ENCODE results near the gene POLR3GL.
"Not testable (repeated sequence)": the region's sequence is repeated elsewhere in the genome, so short reads cannot be mapped to it uniquely, and the experiment has no call there.

POLR3GL gene

DNA sequence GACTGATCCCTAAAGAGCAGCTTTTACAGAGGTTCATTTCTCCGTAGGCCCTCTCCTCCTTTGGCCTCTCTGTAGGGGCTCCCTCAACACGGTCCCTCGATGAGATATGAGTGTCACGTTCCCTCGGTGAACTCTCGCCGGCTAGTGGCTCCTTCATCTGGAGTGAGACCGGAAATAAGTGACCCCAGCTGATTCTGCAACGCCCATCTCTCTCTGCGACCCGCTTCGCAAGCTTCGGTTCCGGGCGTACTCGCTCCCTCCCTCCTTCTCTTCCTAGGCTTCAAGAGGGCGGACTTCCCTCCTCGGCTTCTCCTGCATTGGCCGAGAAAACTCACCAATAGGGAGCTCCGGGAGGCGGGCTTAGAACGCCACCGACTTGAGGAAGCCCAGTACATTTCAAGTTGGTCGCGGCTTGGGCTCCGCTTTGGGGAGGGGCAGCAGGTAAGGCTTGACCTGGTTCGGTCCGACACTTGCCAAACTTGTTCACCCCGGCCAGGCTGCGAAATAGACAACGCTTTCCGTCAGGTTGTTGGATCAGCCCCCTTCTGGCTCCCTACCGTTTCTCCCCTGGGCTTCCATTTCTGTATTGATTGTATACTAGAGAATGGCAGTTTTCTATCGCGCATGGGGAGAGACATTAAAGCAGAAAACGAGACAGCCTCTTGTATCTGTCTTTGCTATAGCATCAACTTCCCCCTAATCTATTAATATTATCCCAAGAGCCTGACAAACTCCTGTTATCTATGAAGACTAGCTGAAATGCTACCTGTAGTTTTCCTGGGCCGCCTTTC, at the start of gene POLR3GL, which contains the start of gene ANKRD34A:
Gene POLR3GL (plus strand): TSS at position 363 of the 791 bp plus-strand sequence. CDS start 10,176 bp downstream, outside the sequence.
Gene ANKRD34A (minus strand): TSS at position 248 of the 791 bp plus-strand sequence. CDS start 2,816 bp downstream, outside the sequence.
- H3K4me1 Mint-ChIP-seq = peaks cover 53% of the 10 kb centered on the region
- CTCF ChIA-PET = interaction anchor here (0.6 to 4.0 kb wide), 9 partner anchors 14 to 118 kb away, joined by 3 to 29 read pairs (median 5); partner anchors contain the start of genes NUDT17, PIAS3 and RBM8A
- peak within 1 kb of the TSS; percentile 93 for H3K27ac Mint-ChIP-seq
- H3K27me3 Mint-ChIP-seq = peaks cover 25% of the 10 kb centered on the region
- H3K4me3 Mint-ChIP-seq = peak within 1 kb of the TSS; percentile 87
- peaks cover 18% of the 10 kb centered on the region for H3K36me3 Mint-ChIP-seq
- peaks cover 11% of the 10 kb centered on the region for H3K9me3 Mint-ChIP-seq
- peak; percentile 97 for DNase-seq

GRCh38 chr1:145916745-145917144, 47.7 kb upstream of the POLR3GL start:
- no peaks in the 10 kb centered on the region for H3K9me3 Mint-ChIP-seq
- peaks cover 49% of the 10 kb centered on the region for H3K4me1 Mint-ChIP-seq
- CTCF ChIA-PET = no interaction called here
- peaks cover 43% of the 10 kb centered on the region for H3K36me3 Mint-ChIP-seq
- H3K27me3 Mint-ChIP-seq = no peaks in the 10 kb centered on the region
- DNase-seq = no peak
- no peak overlapping the region for H3K27ac Mint-ChIP-seq
- H3K4me3 Mint-ChIP-seq = peak overlapping the region; percentile 93

DNA sequence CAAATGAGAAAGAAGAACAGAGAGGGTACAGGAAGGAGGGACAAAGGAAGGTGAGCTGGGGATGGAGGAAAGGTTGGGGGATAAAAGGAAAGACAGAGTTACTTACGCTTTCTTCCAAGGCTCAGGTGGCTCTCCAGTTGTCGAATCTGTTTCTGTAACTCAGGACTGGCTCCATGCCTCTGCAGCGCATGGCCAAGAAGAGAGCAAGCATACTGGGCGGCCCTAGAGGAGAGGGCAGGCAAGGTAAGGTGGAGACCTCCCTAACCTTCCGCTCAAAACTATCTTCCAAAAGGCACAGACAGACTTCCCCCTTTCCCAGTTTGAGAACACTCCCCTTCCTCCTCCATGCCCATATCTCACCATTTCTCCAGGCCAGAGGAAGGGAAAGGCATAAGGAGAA, 46.9 kb upstream of the POLR3GL start:
- Mint-ChIP-seq H3K27me3 (no peaks in the 10 kb centered on the region), H3K4me3 (peak overlapping the region; percentile 93), H3K36me3 (peaks cover 38% of the 10 kb centered on the region), H3K9me3 (no peaks in the 10 kb centered on the region), H3K27ac (peak overlapping the region; percentile 98), H3K4me1 (peaks cover 50% of the 10 kb centered on the region)
- CTCF ChIA-PET = interaction anchor here (1.1 to 2.3 kb wide), 2 partner anchors 8 to 10 kb away, joined by 4 to 14 read pairs; partner anchors contain the start of genes ITGA10 and RBM8A
- DNase-seq = no peak

DNA sequence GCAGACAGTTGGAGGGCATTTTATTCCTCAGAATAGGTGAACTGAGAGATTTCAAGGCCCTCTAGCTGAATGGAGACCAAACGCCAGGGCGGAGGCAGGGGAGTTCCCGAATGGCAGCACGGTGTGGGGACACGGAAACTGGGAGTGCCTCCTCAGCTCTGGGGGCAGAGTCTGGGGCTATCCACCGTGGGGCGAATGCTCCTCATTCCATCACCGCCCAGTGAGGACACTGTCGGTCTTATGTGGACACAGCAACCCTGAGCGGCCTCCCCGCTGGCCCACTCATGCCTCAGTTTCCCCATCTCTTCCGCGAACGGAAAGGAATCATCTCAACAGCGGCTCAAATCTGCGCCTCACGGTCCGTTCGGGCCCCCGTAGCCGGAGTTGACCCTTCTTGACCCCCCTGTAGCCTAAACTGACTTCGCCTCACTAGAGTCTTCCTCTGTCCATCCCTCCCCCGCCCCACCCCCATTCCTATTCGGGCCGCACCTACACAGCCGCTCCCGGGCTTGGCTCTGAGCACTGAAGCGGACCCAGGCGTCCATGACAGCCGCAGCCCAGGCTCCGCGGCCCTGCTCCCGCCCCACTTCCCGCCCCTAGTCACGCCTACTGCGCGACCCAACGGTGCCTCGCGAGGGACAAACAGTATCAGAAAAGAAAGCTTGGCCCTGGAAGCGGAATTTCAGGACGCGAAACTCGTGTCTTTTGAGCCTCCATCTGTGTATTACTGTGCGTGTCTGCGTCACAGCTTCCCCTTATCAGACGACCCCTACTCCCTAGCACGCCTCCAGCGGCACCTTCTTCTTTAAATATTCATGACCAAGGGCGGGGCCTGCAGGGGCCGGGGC, 46.1 kb upstream of the POLR3GL start, which contains the start of gene PEX11B:
Gene PEX11B (minus strand): TSS at position 574 of the 848 bp plus-strand sequence. CDS start 29 bp downstream, at position 545.
- Mint-ChIP-seq H3K4me1 (peaks cover 50% of the 10 kb centered on the region), H3K36me3 (peaks cover 42% of the 10 kb centered on the region), H3K9me3 (no peaks in the 10 kb centered on the region), H3K27ac (peak within 1 kb of the TSS; percentile 98), H3K4me3 (peak within 1 kb of the TSS; percentile 93), H3K27me3 (no peaks in the 10 kb centered on the region)
- DNase-seq = peak; percentile 96
- CTCF ChIA-PET = interaction anchor here (1.0 to 2.3 kb wide), 6 partner anchors 9 to 73 kb away, joined by 3 to 14 read pairs (median 4); partner anchors contain the start of genes ITGA10, NUDT17 and RBM8A

GRCh38 chr1:145918992-145919939, 45.2 kb upstream of the POLR3GL start:
- CTCF ChIA-PET = interaction anchor here (1.0 to 2.3 kb wide), 5 partner anchors 8 to 74 kb away, joined by 3 to 14 read pairs (median 4); partner anchors contain the start of genes NUDT17 and RBM8A
- Mint-ChIP-seq H3K4me3 (peak overlapping the region; percentile 93), H3K27ac (peak overlapping the region; percentile 98)

DNA sequence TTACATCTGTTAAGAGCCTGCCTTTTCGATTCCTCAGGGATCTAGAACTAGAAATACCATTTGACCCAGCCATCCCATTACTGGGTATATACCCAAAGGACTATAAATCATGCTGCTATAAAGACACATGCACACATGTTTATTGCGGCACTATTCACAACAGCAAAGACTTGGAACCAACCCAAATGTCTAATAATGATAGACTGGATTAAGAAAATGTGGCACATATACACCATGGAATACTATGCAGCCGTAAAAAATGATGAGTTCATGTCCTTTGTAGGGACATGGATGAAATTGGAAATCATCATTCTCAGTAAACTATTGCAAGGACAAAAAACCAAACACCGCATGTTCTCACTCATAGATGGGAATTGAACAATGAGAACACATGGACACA, 44.2 kb upstream of the POLR3GL start:
- H3K27ac Mint-ChIP-seq = peak overlapping the region; percentile 76
- H3K4me3 Mint-ChIP-seq = peak overlapping the region; percentile 93
- CTCF ChIA-PET, H3K27me3 Mint-ChIP-seq, DNase-seq, H3K9me3 Mint-ChIP-seq: not testable (repeated sequence)
- peaks cover 47% of the 10 kb centered on the region for H3K4me1 Mint-ChIP-seq
- peaks cover 35% of the 10 kb centered on the region for H3K36me3 Mint-ChIP-seq

More at GRCh38 chr1:145918992-145919939, 45.2 kb upstream of the POLR3GL start:
- peaks cover 40% of the 10 kb centered on the region for H3K36me3 Mint-ChIP-seq
- peaks cover 50% of the 10 kb centered on the region for H3K4me1 Mint-ChIP-seq
- H3K27me3 Mint-ChIP-seq = no peaks in the 10 kb centered on the region
- H3K9me3 Mint-ChIP-seq = no peaks in the 10 kb centered on the region
- DNase-seq = peak; percentile 47

GRCh38 chr1:145922266-145922665, 42.2 kb upstream of the POLR3GL start:
- H3K27ac Mint-ChIP-seq = no peak overlapping the region
- H3K4me1 Mint-ChIP-seq = peaks cover 34% of the 10 kb centered on the region
- no peaks in the 10 kb centered on the region for H3K9me3 Mint-ChIP-seq
- no peak for DNase-seq
- no peaks in the 10 kb centered on the region for H3K27me3 Mint-ChIP-seq
- CTCF ChIA-PET = no interaction called here
- peaks cover 23% of the 10 kb centered on the region for H3K36me3 Mint-ChIP-seq
- H3K4me3 Mint-ChIP-seq = no peak overlapping the region

DNA sequence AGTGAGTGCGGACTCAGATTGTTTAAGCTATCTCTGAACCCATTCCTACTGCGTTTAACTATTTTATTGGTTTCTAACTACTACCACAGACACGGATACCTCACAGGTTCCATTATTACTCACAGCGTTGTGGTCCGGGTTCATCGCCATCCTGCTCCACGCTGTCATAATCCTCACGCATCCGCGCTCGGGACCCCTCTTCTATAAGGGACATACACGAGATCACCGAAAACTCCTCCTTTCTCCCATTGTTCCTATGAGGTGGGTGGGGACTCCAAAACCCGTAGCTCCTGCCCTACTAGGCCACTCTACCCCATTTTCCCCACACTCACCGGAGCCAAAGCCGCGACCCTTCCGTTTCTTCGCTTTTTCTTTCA, 37.8 kb upstream of the POLR3GL start:
- Mint-ChIP-seq H3K4me3 (no peak overlapping the region), H3K9me3 (no peaks in the 10 kb centered on the region), H3K36me3 (peaks cover 27% of the 10 kb centered on the region), H3K27me3 (no peaks in the 10 kb centered on the region), H3K27ac (no peak overlapping the region), H3K4me1 (peaks cover 21% of the 10 kb centered on the region)
- no peak for DNase-seq
- CTCF ChIA-PET = interaction anchor here (1.0 to 2.1 kb wide), 5 partner anchors 8 to 85 kb away, joined by 4 to 14 read pairs (median 12); partner anchors contain the start of genes ANKRD34A, PEX11B and POLR3GL

- peak; percentile 97 for DNase-seq
- Mint-ChIP-seq H3K27me3 (no peaks in the 10 kb centered on the region), H3K9me3 (no peaks in the 10 kb centered on the region), H3K36me3 (peaks cover 28% of the 10 kb centered on the region), H3K4me1 (peaks cover 24% of the 10 kb centered on the region), H3K4me3 (no peak within 1 kb of the TSS), H3K27ac (no peak within 1 kb of the TSS)
- CTCF ChIA-PET = interaction anchor here (0.6 to 2.1 kb wide), 13 partner anchors 9 to 84 kb away, joined by 3 to 14 read pairs (median 4); partner anchors contain the start of genes ANKRD34A, LIX1L, NUDT17 and PEX11B
These were observed 37.2 kb upstream of the POLR3GL start, which contains the start of gene RBM8A for GRCh38 chr1:145927063-145927886. RBM8A (minus strand) TSS chr1:145927484; CDS start chr1:145927426, 58 bp downstream.

DNA sequence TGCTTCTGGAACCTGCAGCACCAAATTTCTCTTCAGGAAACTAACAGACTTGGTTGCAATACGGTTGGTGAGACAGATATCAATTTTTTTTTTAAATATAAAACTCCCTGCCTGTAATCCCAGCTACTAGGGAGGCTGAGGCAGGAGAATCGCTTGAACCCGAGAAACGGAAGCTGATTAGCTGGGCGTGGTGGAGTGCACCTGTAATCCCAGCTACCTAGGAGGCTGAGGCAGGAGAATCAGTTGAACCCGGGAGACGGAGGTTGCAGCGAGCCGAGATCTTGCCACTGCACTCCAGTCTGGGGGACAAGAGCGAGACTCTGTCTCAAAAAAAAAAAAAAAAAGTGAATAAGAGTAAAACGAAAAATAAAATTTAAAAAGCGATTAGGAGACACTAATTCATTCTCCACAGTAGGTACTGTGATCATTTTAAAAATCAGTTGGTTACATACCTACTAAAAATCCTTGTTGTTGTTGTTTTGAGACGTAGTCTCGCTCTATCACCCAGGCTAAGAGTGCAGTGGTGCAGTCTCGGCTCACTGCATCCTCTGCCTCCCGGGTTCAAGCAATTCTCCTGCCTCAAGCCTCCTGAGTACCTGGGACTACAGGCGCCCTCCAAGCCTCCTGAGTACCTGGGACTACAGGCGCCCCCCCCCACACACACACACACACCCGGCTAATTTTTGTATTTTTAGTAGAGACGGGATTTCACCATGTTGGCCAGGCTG, 36.4 kb upstream of the POLR3GL start:
- H3K27me3 Mint-ChIP-seq = no peaks in the 10 kb centered on the region
- peaks cover 31% of the 10 kb centered on the region for H3K4me1 Mint-ChIP-seq
- no peaks in the 10 kb centered on the region for H3K9me3 Mint-ChIP-seq
- H3K36me3 Mint-ChIP-seq = peaks cover 26% of the 10 kb centered on the region
- no peak overlapping the region for H3K27ac Mint-ChIP-seq
- peak; percentile 36 for DNase-seq
- no peak overlapping the region for H3K4me3 Mint-ChIP-seq
- CTCF ChIA-PET = interaction anchor here (0.6 to 2.1 kb wide), 13 partner anchors 9 to 84 kb away, joined by 3 to 14 read pairs (median 4); partner anchors contain the start of genes ANKRD34A, LIX1L, NUDT17 and PEX11B

- Mint-ChIP-seq H3K4me1 (peaks cover 40% of the 10 kb centered on the region), H3K4me3 (peak overlapping the region; percentile 17), H3K36me3 (peaks cover 44% of the 10 kb centered on the region), H3K27ac (peak overlapping the region; percentile 81)
- H3K27me3 Mint-ChIP-seq, H3K9me3 Mint-ChIP-seq: not testable (repeated sequence)
- CTCF ChIA-PET = interaction anchor here (1.6 kb wide), 1 partner anchor 87 kb away, joined by 5 read pairs; the partner anchor contains the start of gene NUDT17
- DNase-seq = peak; percentile 25
These were observed 31.9 kb upstream of the POLR3GL start for GRCh38 chr1:145932522-145933009.

All from activated naive CD4-positive, alpha-beta T cell treated with anti-CD3 and anti-CD28 coated beads, Interleukin-2, amount 10 ng/mL, durations not matched to agents 7 days and 5 days (primary cell).